ENCODE data around the gene TRPV6.
A peak's percentile ranks its signal among the peaks of the same experiment; 100 is the strongest.

TRPV6 gene

GRCh38 chr7:142885311-142886230 lies at the start of gene TRPV6:
Gene TRPV6, minus strand, starts transcription at chr7:142885745.
- no peak for DNase-seq

- no peak for DNase-seq
Observed at GRCh38 chr7:142934056-142934455, 48.5 kb upstream of the TRPV6 start.

GRCh38 chr7:142933624-142934023 lies 48.1 kb upstream of the TRPV6 start, which contains the start of gene TRPV5:
Gene TRPV5, minus strand, starts transcription at chr7:142933746. Its CDS starts 287 bp downstream, at chr7:142933459.
- DNase-seq, result no peak

GRCh38 chr7:142933092-142933475 lies 47.5 kb upstream of the TRPV6 start:
- no peak for DNase-seq

- DNase-seq, result no peak
Observed at GRCh38 chr7:142932386-142933091, 47.0 kb upstream of the TRPV6 start.

- DNase-seq, result no peak
Observed at GRCh38 chr7:142930126-142930730, 44.7 kb upstream of the TRPV6 start.

GRCh38 chr7:142927949-142928348 lies 42.4 kb upstream of the TRPV6 start:
- no peak for DNase-seq

- DNase-seq, result peak; percentile 73
Observed at GRCh38 chr7:142927085-142927745, 41.7 kb upstream of the TRPV6 start.

- DNase-seq, result no peak
Observed at GRCh38 chr7:142925413-142925812, 39.9 kb upstream of the TRPV6 start.

- DNase-seq, result no peak
Observed at GRCh38 chr7:142923391-142923790, 37.8 kb upstream of the TRPV6 start.

- DNase-seq, result no peak
Observed at GRCh38 chr7:142919656-142920055, 34.1 kb upstream of the TRPV6 start.

GRCh38 chr7:142918901-142919300 lies 33.4 kb upstream of the TRPV6 start:
- DNase-seq, result no peak

- no peak for DNase-seq
Observed at GRCh38 chr7:142917447-142917846, 31.9 kb upstream of the TRPV6 start.

- no peak for DNase-seq
Observed at GRCh38 chr7:142916508-142916907, 31.0 kb upstream of the TRPV6 start.

GRCh38 chr7:142915315-142915714 lies 29.8 kb upstream of the TRPV6 start:
- DNase-seq, result no peak

GRCh38 chr7:142914121-142914520 lies 28.6 kb upstream of the TRPV6 start:
- DNase-seq, result no peak

- DNase-seq, result no peak
Observed at GRCh38 chr7:142913566-142913965, 28.0 kb upstream of the TRPV6 start.

GRCh38 chr7:142913051-142913450 lies 27.5 kb upstream of the TRPV6 start:
- no peak for DNase-seq

- DNase-seq, result no peak
Observed at GRCh38 chr7:142910481-142910880, 24.9 kb upstream of the TRPV6 start.

- DNase-seq, result no peak
Observed at GRCh38 chr7:142910031-142910433, 24.5 kb upstream of the TRPV6 start.

GRCh38 chr7:142908921-142909890 lies 23.7 kb upstream of the TRPV6 start:
- peak; percentile 71 for DNase-seq

- no peak for DNase-seq
Observed at GRCh38 chr7:142908290-142908689, 22.7 kb upstream of the TRPV6 start.

Measured in hematopoietic multipotent progenitor cell treated with erythropoietin and hydrocortisone succinate and interleukin-3 and kit ligand, for 4 days (in vitro differentiated cells).